OCI-LY1 (cell line): ENCODE measurements around the gene RASL11A.

Experiments used
- H2AFZ ChIP-seq: fragments of 200-600 bp; sonication (generic), shearing (Covaris generic); 2 replicates; pipeline ENCODE4 v1.6.0; 2014; ENCODE audit warnings: antibody characterized with exemption, mild to moderate bottlenecking, low read length
- H3F3A ChIP-seq: fragments of 200-600 bp; sonication (generic), shearing (Covaris generic); 2 replicates; pipeline ENCODE4 v1.6.0; 2014; ENCODE audit warnings: mild to moderate bottlenecking, antibody characterized with exemption, low read length, moderate library complexity; ENCODE audit not compliant: insufficient read depth
- H3K27ac ChIP-seq: fragments of 200-600 bp; sonication (generic); 2 replicates; pipeline ENCODE4 v1.5.1; 2014; ENCODE audit warnings: low read length, mixed run types, mild to moderate bottlenecking, low read depth; ENCODE audit not compliant: poor library complexity, severe bottlenecking
- H3K27me3 ChIP-seq: fragments of 200-600 bp; sonication (generic); 2 replicates; pipeline ENCODE4 v1.6.0; 2014; ENCODE audit warnings: antibody characterized with exemption, mild to moderate bottlenecking, low read length, moderate library complexity; ENCODE audit not compliant: insufficient read depth
- H3K36me3 ChIP-seq: fragments of 200-600 bp; sonication (generic); 2 replicates; pipeline ENCODE4 v1.6.1; 2014; ENCODE audit warnings: mild to moderate bottlenecking, antibody characterized with exemption, low read length, moderate library complexity, mixed read lengths; ENCODE audit not compliant: insufficient read depth
- H3K4me1 ChIP-seq: fragments of 200-600 bp; sonication (generic); 2 replicates; pipeline ENCODE4 v1.5.1; 2014; ENCODE audit warnings: mild to moderate bottlenecking, low read length, moderate library complexity; ENCODE audit not compliant: insufficient read depth, severe bottlenecking
- H3K4me2 ChIP-seq: fragments of 200-600 bp; sonication (generic), shearing (Covaris generic); 2 replicates; pipeline ENCODE4 v1.6.1; 2014; ENCODE audit warnings: low read length
- H3K4me3 ChIP-seq: fragments of 200-600 bp; sonication (generic); 2 replicates; pipeline ENCODE4 v1.5.1; 2014; ENCODE audit warnings: low read length, low read depth, mild to moderate bottlenecking, mixed read lengths; ENCODE audit not compliant: poor library complexity, severe bottlenecking
- H3K79me2 ChIP-seq: fragments of 200-600 bp; shearing (Covaris generic); 2 replicates; pipeline ENCODE4 v1.6.1; 2016; ENCODE audit warnings: mixed run types, low read length, mixed read lengths; ENCODE audit not compliant: insufficient read depth
- H3K9ac ChIP-seq: fragments of 200-600 bp; sonication (generic), shearing (Covaris generic); 2 replicates; pipeline ENCODE4 v1.6.1; 2014; ENCODE audit warnings: mild to moderate bottlenecking, low read length, mixed read lengths
- H3K9me2 ChIP-seq: fragments of 200-600 bp; sonication (generic), shearing (Covaris generic); 2 replicates; pipeline ENCODE4 v1.6.1; 2014; ENCODE audit warnings: low read depth, mild to moderate bottlenecking, low read length, mixed read lengths
- H3K9me3 ChIP-seq: fragments of 200-600 bp; shearing (Covaris generic); 2 replicates; pipeline ENCODE4 v1.6.1; 2014; ENCODE audit warnings: low read length, mixed read lengths
- H4K20me1 ChIP-seq: fragments of 200-600 bp; sonication (generic), shearing (Covaris generic); 2 replicates; pipeline ENCODE4 v1.6.0; 2016; ENCODE audit warnings: mild to moderate bottlenecking, low read length; ENCODE audit not compliant: insufficient read depth
- CTCF ChIP-seq: fragments of 200-600 bp; sonication (generic), shearing (Covaris generic); IDR thresholded peaks from 2 replicates; pipeline ENCODE4 v1.5.1; 2017; ENCODE audit warnings: mild to moderate bottlenecking, antibody characterized with exemption, low read length, moderate library complexity, mixed read lengths
- EZH2 ChIP-seq: fragments of 200-600 bp; sonication (generic), shearing (Covaris generic); IDR thresholded peaks from 2 replicates; pipeline ENCODE4 v1.8.0; 2017; ENCODE audit warnings: borderline replicate concordance, mixed run types, mild to moderate bottlenecking, antibody characterized with exemption, low read length, moderate library complexity, mixed read lengths

RASL11A gene

GRCh38 chr13:27269114-27269665 is 1.4 kb upstream of the RASL11A start:
- Histone ChIP-seq H4K20me1 (no peaks in the 10 kb centered on the region), H3K27me3 (no peaks in the 10 kb centered on the region), H3K4me2 (no peak overlapping the region), H2AFZ (no peak overlapping the region), H3K4me3 (no peak overlapping the region), H3K9ac (no peak overlapping the region), H3K9me2 (no peaks in the 10 kb centered on the region), H3K4me1 (peaks cover 17% of the 10 kb centered on the region), H3F3A (no peaks in the 10 kb centered on the region), H3K79me2 (no peaks in the 10 kb centered on the region), H3K27ac (no peak overlapping the region), H3K9me3 (no peaks in the 10 kb centered on the region), H3K36me3 (no peaks in the 10 kb centered on the region)
- TF ChIP-seq CTCF (no peak), EZH2 (no peak)

DNA sequence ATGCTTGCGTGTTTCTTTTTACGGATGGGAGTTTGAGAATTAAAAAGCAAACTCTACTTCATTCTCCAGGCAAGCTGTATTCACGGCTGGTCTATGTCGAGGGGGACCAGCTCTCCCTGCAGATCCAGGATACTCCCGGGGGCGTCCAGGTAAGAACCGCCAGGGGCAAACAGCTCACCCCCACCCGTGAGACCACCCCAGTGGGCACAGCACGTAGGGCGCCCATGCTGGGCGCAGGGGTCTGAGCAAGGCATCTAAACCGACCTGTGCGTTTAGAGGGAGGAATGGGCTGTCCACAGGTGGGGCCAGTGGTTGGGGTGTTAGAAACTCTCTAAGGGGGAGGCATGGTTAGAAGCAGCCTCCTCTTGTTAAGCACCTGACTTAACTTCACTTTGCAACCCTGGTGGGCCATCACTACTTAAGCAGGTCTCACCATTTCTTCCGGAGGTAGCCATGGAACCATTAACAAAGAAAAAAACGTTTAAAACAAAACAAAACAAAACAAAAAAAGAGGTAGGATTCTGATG is 1.0 kb downstream of the RASL11A start:
- Histone ChIP-seq H2AFZ (no peak overlapping the region), H3K4me2 (peak overlapping the region; percentile 96), H3K27me3 (peaks cover 3% of the 10 kb centered on the region; the same call in 1 of the 2 replicates), H3K79me2 (no peaks in the 10 kb centered on the region), H3K9me3 (no peaks in the 10 kb centered on the region), H3F3A (no peaks in the 10 kb centered on the region), H3K36me3 (no peaks in the 10 kb centered on the region), H4K20me1 (no peaks in the 10 kb centered on the region), H3K9ac (peak overlapping the region; percentile 70; the same call in 1 of the 2 replicates), H3K27ac (no peak overlapping the region), H3K4me3 (peak overlapping the region; percentile 71), H3K9me2 (no peaks in the 10 kb centered on the region), H3K4me1 (peaks cover 14% of the 10 kb centered on the region)
- TF ChIP-seq CTCF: no peak
- TF ChIP-seq EZH2: no peak

DNA sequence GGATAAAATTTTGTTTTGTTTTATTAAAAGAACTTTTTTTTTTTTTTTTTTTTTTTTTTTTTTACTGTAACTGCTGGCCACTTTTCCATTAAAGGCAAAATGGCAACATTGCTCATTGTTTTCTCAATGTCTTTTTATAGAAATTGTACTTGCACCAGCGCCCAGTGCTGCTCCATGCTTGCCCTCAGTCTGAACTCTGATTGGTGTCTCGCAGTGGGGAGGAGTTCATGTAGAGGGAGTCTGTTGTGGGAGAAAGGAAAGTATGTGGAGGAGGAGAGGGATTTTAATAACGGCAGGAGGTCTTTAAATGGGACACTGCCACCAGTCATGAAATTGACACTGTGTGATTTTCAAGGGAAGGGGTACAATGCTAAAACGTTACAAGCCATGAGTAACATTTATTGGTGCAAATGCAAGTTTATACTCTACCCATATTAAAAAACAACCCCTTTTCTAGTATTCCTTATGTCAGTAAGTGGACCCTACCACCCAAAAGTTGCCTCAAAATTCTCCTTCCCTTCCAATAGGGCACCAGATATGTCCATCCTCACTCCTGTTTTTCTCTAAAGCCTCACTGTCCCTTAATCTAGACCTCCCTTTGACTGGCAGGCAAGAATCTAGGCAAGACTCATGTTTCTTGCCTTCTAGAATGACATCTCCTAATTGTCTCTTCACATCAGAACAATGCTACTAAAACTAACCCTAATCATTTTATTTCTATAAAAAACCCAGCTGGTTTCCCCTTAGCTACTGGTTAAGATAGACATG is 3.2 kb downstream of the RASL11A start:
- no peak overlapping the region for H3K4me3 ChIP-seq
- TF ChIP-seq CTCF: no peak
- no peak for TF ChIP-seq EZH2
- H3K4me2 ChIP-seq: no peak overlapping the region
- no peaks in the 10 kb centered on the region for H3F3A ChIP-seq
- peaks cover 14% of the 10 kb centered on the region for H3K4me1 ChIP-seq
- no peaks in the 10 kb centered on the region for H3K36me3 ChIP-seq
- no peaks in the 10 kb centered on the region for H4K20me1 ChIP-seq
- no peak overlapping the region for H3K9ac ChIP-seq
- H2AFZ ChIP-seq: no peak overlapping the region
- H3K27ac ChIP-seq: no peak overlapping the region
- no peaks in the 10 kb centered on the region for H3K79me2 ChIP-seq
- no peaks in the 10 kb centered on the region for H3K9me2 ChIP-seq
- H3K9me3 ChIP-seq: no peaks in the 10 kb centered on the region
- peaks cover 3% of the 10 kb centered on the region; the same call in 1 of the 2 replicates for H3K27me3 ChIP-seq
